ENCODE data around the gene IFITM5.
A peak's percentile ranks its signal among the peaks of the same experiment; 100 is the strongest.
"Not testable (repeated sequence)": the region's sequence is repeated elsewhere in the genome, so short reads cannot be mapped to it uniquely, and the experiment has no call there.

IFITM5 gene

DNA sequence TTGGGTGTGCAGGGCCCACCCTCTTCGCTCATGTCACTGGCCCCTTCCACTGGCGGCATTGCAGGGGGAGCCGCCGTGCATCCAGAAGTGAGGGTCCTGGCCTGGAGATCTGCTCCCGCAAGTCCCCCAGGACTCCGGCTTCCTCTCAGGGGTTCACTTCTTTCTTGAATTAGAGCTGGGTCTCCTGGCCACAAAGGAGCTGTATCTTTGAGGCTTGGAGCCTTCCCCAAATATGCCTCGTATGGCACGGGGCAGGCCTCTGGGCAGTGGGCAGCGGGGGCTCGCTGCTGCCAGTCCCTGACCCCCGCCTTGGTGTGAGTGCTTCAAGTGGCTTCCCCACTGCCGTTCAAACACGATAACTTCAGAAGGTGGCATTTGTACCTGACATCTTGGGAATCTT, 28.7 kb upstream of the IFITM5 start:
- ATAC-seq: no peak
- DNase-seq: no peak

DNA sequence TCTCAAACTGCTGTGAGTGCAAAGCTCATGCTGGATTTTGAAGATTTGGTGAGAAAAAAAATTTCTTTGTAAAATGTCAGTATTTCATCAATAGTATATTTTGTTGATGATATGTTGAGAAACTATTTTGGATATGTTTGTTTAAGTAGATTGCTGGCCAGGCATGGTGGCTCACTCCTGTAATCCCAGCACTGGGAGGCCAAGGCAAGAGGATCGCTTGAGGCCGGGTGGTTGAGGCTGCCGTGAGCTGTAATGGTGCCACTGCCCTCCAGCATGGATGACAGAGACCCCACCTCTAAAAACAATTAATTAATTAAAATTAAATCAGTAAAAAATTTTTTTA, 28.2 kb upstream of the IFITM5 start:
- ATAC-seq: no peak
- DNase-seq: no peak

DNA sequence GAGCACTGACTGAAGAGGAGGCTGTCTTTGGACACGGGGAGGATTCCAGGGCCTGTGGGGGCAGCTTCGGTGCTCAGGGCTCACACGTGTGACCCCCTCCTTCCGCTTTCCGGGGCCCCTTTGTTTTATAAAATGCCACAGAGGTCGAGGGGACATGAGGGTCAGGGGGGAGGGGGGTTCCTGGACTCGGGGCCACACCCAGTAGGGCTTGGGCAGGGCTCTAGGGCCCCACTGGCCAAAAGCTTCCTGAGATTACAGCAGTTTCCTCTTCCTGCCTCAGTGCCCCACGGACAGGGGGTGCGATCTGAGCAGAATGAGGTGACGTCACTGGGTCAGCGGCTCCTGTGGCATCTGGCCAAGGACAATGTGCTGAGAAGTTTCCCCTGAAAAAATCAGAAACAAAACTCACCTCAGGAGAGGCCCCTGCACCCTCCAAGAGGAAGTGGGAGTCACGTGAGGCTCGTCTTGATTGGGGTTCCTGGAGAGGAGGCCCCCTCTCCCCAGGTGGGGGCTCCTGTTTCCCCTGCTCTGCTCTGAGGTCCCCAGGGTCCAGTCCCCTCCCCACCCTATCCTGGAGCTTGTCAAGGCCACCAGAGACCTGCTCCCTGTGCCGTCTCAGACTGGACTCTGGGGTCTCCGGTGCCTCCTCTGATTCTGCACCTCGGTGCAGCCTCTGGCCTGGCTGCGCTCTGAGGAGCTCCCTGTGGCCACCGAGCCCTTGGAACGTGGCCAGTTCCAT, 27.7 kb upstream of the IFITM5 start:
- DNase-seq (peak; percentile 82), ATAC-seq (peak; percentile 63)

DNA sequence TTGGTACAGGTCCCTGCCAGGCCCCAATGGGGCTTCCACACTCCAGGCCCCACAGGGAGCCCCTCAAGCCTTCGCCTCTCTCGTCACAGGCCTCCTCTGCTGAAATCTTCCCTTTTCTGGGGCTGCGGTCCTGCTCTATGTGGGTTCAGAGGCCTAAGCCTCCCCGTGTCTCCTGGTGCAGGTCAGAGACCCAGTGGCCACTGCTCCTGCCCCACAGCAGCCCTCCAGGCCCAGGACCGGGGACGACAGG, 27.2 kb upstream of the IFITM5 start:
- ATAC-seq: peak; percentile 0

DNA sequence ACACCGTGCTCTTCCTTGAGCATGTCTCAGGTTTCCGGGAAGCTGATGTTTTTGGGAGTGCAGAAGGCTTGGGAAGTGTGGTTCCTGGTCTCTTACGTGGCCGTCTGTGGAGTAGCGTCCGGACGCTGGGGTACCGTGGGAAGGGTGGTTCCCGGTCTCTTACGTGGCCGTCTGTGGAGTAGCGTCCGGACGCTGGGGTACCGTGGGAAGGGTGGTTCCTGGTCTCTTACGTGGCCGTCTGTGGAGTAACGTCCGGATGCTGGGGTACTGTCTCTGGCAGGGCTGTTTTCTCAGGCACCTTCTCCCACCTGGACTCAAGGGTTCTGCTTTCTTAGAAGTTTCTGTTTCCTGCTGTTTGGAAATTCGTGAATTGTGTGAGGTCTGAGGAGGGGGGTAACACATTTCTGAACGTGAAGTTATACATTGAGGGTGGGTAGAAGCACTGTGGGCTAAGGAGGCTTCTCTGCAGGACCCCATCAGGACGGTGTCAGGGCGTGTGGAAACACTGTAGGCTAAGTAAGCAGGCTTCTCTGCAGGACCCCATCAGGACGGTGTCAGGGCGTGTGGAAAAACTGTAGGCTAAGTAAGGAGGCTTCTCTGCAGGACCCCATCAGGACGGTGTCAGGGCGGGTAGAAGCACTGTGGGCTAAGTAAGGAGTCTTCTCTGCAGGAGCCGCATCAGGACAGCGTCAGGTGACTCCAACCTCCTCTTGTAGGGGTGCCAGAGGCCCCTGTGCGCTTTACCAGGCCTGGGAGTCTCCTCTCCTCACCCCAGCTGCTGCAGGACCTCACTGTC, 26.7 kb upstream of the IFITM5 start:
- ATAC-seq: peak; percentile 10

More for the DNA sequence above, 27.2 kb upstream of the IFITM5 start:
- no peak for DNase-seq

DNA sequence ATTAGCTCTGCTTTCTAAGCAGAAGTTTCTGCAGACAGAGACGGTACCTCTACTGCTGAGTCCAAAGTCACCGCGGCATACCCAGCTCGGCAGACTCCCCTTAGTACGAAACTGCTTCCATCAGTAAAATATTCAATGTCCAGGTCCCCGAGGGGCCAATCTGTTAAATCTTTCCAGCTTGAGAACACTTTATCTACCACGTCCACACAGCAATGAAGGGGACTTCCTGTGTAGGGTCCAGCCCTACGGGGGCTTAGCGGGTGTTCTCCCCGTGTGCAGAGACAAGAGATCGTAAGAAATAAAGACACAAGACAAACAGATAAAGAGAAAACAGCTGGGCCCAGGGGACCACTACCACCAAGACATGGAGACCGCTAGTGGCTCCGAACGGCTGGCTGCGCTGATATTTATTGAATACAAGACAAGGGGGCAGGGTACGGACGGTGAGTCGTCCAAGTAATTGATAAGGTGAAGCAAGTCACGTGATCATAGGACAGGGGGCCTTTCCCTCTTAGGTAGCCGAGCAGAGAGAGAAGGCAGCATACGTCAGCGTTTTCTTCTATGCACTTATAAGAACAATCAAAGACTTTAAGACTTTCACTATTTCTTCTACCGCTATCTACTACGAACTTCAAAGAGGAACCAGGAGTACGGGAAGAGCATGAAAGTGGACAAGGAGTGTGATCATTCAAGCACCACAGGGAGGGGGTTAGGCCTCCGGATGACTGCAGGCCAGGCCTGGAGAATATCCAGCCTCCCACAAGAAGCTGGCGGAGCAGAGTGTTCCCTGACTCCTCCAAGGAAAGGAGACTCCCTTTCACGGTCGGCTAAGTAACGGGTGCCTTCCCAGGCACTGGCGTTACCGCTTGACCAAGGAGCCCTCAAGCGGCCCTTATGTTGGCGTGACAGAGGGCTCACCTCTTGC, 25.5 kb upstream of the IFITM5 start:
- not testable (repeated sequence) for DNase-seq, ATAC-seq

More for the DNA sequence above, 26.7 kb upstream of the IFITM5 start:
- DNase-seq: no peak

DNA sequence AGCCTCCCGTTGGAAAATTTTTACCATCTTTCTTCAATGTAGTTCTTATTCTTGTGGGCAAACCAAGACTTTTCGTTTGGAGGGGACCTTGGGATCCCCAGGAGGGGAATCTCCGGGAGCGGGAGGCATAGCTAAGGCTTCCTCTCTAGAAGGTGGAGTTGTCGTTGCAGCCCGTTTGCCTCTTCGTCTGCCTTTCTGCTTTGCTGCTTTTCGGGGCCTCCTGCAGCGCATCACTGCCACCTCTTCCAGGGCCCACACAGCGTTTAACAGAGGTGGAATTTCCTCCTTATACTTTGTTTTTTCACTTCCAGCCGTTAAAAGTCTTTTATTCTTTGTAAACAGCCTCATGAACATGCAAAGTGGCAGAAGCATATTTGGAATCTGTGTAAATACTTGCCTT, 24.8 kb upstream of the IFITM5 start:
- DNase-seq: no peak
- no peak for ATAC-seq

DNA sequence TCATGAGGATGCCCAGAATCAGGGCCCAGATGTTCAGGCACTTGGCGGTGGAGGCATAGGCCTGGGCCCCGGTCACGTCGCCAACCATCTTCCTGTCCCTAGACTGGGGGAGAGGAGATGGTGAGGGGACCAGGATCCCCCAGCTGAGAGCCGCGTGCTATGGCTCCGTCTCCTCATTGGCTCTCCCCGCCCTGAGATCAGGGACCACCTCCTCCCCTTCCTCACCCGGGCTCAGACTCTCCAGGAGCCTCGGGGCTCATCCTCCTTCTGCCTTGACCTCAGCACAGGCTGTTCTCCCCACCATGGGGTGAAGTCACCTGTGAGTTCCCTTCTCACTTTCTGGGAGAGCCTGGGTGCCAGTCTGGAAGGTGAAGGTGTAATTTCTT, 20.6 kb upstream of the IFITM5 start:
- peak; percentile 33 for ATAC-seq
- not testable (repeated sequence) for DNase-seq

DNA sequence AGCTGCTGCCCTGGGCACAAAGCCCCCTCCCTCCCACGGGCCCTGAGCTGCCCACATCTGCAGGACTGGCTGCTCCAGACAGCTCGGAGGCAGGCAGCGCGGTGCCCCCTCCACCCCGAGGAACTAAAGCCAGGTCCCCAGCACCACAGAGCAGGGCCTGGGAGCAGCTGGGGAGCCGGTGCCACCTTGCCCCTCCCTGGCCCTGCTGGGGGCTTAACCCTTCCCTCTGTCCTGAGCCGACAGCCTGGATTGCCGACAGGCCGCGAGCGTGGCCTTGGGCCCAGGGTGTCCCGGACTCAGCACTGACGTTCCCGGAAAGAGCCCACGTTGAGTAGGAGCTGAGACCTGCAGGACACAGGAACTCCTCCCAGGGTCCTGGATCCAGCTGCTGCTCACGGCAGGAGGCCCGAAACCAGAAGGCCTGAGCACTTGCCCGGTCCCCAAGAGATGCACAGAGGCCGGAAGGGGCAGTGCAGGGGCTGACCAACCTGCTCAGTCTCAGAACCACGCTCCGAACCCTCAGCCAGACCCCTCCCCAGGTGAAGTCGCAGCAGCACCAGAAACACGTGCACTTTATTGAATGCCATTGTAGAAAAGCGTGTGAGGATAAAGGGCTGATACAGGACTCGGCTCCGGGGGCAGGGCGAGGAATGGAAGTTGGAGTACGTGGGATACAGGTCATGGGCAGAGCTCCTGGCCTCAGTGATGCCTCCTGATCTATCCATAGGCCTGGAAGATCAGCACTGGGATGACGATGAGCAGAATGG, 20.0 kb upstream of the IFITM5 start:
- ATAC-seq: peak; percentile 19
- DNase-seq: not testable (repeated sequence)

DNA sequence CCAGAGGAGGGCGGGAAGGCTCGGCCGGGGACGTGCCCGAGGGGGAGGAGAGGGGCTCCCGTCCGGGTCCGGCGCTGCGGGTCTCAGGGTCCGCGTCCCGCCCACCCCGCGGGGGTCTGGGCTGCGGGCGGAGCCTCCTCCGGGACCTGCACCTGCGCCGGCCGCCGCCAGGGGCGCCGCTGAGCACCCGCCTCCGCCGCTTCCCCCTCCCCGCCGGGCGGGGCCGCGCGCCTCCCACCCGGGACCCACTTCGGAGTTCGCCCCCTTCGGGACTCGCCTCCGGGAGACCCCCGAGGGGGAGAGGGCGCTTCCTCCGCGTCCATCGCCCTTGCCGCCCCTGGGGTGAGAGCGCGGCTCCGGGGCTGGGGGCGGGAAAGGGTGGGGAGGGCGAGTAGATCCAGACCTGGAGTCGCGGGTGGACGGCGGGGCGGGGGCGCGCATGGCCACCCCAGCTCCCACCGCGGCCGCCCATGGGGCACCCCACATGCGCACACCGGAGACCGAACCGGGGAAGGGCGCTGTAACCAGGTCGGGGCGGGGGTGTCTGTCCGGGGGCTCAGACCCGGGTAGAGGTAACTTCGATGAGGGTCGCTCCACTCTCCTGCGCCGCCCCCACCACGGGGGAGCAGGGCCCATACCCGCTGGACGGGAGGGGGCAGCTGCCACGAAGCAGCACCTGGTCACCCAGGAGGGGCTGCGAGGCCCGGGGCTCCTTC, 19.2 kb upstream of the IFITM5 start:
- DNase-seq: not testable (repeated sequence)

DNA sequence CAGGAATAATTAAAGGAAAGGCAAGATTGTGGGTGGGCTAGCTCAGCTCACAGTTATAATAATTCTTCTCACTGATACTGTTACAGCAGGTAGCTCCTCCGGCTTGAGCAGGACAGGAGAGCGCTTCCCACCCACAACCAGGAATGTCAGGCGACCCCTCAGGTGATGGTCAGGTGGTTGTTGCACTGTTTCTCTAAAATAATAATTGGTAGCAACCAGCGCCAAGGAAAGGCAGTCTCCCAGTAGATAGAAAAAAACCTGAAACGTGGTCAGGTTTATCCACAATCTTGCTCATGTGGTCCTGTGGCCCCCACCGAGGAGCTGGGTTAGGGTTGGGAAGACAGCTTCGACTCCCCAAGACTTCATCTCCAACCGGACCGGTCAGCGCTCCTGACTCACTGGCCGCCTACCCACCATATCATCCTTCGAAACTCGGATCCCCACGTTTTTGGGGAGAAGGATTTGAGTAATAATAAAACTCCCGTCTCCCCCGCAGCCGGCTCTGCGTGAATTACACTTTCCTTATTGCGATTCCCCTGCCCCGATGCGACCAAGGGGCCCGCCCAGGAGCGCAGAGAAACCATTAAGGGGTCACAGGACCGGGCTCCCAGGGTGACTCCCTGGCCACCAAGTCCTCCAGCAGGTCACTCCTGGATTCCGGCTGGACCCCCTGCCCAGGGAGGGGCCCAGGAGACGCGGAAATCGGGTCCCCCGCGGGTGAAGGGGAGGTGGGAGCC, 18.5 kb upstream of the IFITM5 start:
- not testable (repeated sequence) for ATAC-seq, DNase-seq

More for the DNA sequence above, 19.2 kb upstream of the IFITM5 start:
- peak; percentile 7 for ATAC-seq

DNA sequence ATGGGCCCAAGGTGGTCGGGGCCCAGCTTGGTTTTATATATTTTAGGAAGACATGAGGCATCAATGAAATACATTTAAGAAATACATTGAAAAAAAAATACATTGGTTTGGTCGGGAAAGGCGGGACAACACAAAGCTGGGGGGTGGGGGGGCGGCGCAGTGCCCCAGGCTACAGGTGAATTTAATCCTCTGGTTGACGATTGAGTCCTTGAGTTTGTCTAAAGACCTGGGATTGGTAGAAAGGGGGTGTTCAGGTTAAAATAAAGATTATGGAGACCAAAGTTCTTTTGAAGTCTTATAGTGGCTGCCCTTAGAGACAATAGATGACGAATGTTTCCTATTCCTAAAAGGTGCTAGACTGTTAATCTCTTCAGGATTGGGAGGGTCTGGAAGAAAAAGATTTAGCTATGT, 17.6 kb upstream of the IFITM5 start:
- ATAC-seq (no peak), DNase-seq (no peak)

DNA sequence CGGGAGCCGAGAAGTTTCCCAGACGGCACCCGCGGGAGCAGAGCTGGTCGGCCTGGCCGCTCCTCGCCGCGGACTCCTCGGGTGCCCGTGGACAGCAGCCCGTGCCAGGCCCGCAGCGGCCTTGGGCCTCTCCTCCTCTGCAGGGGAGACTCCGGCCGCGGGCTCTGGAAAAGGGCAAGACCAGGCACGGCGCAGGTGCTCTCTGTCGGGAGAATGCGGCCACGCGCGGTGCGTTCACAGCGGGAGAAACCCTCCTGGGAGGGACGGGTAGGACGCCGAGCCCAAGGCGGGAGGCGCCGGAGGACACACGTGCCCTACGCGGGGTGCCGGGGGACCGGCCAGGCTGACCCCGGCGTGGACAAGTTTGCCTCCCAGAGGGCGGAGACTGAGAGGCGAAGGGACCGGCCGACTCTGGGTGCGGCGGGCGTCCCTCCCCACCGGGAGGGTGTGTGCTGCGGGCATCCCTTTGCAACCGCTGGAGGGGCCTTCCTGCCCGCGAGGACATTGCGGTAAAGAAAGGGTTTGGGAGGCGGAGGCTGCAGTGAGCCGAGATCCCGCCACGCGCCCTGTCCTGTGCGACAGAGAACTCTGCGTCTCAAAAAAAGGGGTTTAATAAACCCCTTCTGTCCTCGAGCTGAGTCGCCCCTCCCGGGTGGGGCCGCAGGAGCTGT, 16.8 kb upstream of the IFITM5 start:
- DNase-seq: peak; percentile 55
- no peak for ATAC-seq

DNA sequence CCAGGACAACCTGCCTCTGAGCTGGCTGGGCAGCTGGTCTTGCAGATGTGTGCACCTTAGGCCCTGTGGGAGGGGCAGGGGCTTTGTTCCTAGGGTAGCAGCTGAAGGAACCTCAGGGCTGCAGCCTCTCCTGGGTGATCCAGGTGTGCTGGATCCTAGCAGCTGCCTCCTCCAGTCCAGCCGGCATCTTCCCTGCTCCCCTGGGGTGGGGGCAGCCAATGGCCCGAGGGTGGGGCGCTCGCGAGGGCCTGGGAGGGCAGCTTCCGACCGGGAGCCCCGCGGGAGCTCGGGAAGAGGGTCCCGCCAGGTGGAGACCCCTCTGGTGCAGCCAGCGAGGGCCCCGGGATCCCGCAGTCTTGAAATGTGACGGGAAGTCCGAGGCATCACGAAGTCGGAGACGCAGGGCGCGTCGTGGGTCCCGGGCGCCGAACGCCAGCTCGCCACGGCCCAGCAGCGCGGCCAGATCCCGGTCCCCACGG, 16.2 kb upstream of the IFITM5 start:
- no peak for DNase-seq
- ATAC-seq: no peak

DNA sequence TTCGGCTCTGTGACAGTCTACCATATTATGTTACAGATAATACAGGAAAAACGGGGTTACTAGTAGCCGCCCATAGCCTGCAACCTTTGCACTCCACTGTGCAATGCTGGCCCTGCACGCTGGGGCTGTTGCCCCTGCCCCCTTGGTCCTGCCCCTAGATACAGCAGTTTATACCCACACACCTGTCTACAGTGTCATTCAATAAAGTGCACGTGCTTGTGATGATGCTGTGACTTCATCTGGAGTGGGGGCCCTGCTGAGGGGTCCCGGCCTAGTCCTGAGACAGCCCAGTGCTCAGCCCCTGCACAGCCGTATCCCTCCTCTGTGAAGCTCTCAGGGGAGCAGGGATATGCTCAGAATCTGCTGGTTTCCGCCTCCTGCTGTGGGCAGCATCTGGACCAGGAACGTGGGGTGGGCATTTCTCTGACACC, 15.7 kb upstream of the IFITM5 start:
- DNase-seq (peak; percentile 31), ATAC-seq (no peak)

DNA sequence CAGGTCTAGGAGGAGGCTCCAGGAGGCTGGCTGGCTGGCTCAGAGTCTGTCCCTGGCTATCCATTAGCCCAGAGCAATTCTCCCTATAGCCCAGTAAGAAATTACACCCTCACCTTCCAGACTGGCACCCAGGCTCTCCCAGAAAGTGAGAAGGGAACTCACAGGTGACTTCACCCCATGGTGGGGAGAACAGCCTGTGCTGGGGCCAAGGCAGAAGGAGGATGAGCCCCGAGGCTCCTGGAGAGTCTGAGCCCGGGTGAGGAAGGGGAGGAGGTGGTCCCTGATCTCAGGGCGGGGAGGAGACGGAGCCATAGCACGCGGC, 15.2 kb upstream of the IFITM5 start:
- DNase-seq: peak; percentile 7
- not testable (repeated sequence) for ATAC-seq

DNA sequence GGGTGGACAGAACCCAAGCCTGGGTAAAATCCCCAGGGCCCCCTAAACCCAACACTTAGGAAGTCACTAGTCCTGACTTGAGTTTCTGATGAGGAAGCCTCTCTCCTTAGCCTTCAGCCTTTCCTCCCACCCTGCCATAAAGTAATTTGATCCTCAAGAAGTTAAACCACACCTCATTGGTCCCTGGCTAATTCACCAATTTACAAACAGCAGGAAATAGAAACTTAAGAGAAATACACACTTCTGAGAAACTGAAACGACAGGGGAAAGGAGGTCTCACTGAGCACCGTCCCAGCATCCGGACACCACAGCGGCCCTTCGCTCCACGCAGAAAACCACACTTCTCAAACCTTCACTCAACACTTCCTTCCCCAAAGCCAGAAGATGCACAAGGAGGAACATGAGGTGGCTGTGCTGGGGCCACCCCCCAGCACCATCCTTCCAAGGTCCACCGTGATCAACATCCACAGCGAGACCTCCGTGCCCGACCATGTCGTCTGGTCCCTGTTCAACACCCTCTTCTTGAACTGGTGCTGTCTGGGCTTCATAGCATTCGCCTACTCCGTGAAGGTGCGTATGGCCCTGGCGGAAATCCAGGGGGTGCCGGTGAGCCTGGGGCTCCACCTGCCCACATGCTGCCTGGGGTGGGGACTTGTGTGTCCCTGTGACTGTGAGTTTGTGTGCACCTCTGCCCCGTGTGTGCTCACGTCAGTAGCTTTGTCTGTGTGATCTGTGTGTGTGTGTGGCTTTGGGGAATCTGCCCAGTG, 14.6 kb upstream of the IFITM5 start, which contains the start of gene IFITM1:
Gene IFITM1, plus strand, starts transcription at position 254 of the 767 bp plus-strand sequence. Its CDS starts 131 bp downstream, at position 385.
- DNase-seq: peak; percentile 59
- ATAC-seq: peak; percentile 37

DNA sequence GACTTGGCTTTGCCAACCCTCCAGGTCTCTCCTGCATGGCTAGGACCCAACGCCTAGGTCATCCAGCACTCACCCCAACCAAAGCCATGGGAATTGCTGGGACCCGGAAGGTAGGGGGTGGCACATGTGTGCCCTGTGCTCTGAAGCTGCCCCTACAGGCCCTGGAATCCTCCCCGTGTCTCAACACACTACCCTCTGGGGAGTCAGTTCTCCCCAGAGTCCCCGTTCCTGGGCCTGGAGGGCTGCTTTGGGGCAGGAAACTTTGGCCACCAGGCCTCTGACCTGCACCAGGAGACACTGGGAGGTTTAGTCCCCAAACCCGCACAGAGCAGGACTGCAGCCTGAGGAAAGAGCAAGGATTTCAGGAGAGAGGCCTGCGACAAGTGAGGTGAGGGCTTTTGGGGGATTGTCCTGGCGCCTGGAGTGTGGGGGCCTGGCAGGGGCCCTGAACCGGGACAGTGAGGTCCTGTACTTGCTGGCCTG, 14.0 kb upstream of the IFITM5 start:
- DNase-seq: peak; percentile 26
- ATAC-seq: no peak

Data from stimulated activated naive CD8-positive, alpha-beta T cell treated with anti-CD3 and anti-CD28 coated beads, Interleukin-15, Interleukin-2, amounts not matched to agents 100 U/mL and 50 U/mL, for 24 hours (primary cell).